IMR-90 (cell line): ENCODE measurements around the gene SCYGR5. TPM values are rescaled to one million over a fixed set of nuclear protein-coding genes. Genes with fewer than 3 reads are reported as not detected.

Experiments
- ATAC-seq: fragments of 200-7000 bp; cut with Tn5 transposase; 2 replicates; pipeline ENCODE4 v1.9.1; 2020; ENCODE audit warnings: low read depth, mild to moderate bottlenecking, moderate library complexity
- BruUV-seq: library from RNA; stranded (reverse); fragments of 400-500 nt; replicated peaks from 2 replicates; lab custom pipeline; 2021; lab: Mats Ljungman, UMichigan
- CTCF ChIA-PET: fragments of 300-600 bp; formaldehyde crosslinking; extraction: SDS; loops from one replicate; lab custom pipeline; 2021; ENCODE audit warnings: antibody characterized with exemption; lab: Yijun Ruan, JAX
- POLR2A ChIA-PET: fragments of 300-600 bp; sonication (Branson Sonifier 250); formaldehyde crosslinking; loops from one replicate; lab custom pipeline; 2022; ENCODE audit warnings: antibody characterized with exemption; ENCODE audit not compliant: unreplicated experiment; lab: Charles Lee
- DNase-seq: peaks from one replicate; pipeline ENCODE4 v3.0.0; 2013
- H2AFZ ChIP-seq: replicated peaks from 2 replicates; pipeline ENCODE3; 2013; ENCODE audit warnings: low read length, mild to moderate bottlenecking; ENCODE audit not compliant: poor library complexity
- H2AK5ac ChIP-seq: 2 replicates; pipeline ENCODE4 v1.6.1; 2013; ENCODE audit warnings: low read depth, low read length, inconsistent platforms
- H2AK9ac ChIP-seq: replicated peaks from 2 replicates; pipeline ENCODE3; 2013; ENCODE audit warnings: mild to moderate bottlenecking, low read depth, low read length, moderate library complexity; ENCODE audit not compliant: poor library complexity
- H2BK120ac ChIP-seq: 2 replicates; pipeline ENCODE4 v1.6.1; 2013; ENCODE audit warnings: low read depth, low read length, inconsistent platforms
- H2BK15ac ChIP-seq: 3 replicates; pipeline ENCODE4 v1.6.1; 2013; ENCODE audit warnings: low read depth, low read length, inconsistent platforms
- H2BK20ac ChIP-seq: 2 replicates; pipeline ENCODE4 v1.6.1; 2013; ENCODE audit warnings: low read depth, mild to moderate bottlenecking, inconsistent platforms, low read length, moderate library complexity
- H2BK5ac ChIP-seq: 2 replicates; pipeline ENCODE4 v1.6.1; 2013; ENCODE audit warnings: mild to moderate bottlenecking, low read depth, low read length, inconsistent platforms; ENCODE audit not compliant: poor library complexity, severe bottlenecking
- H3K14ac ChIP-seq: replicated peaks from 2 replicates; pipeline ENCODE4 v1.6.1; 2013; ENCODE audit warnings: low read depth, low read length, inconsistent platforms
- H3K18ac ChIP-seq: 2 replicates; pipeline ENCODE4 v1.6.1; 2013; ENCODE audit warnings: low read depth, low read length, control low read depth
- H3K23ac ChIP-seq: 2 replicates; pipeline ENCODE4 v1.6.1; 2013; ENCODE audit warnings: low read depth, low read length, inconsistent platforms
- H3K27ac ChIP-seq: 2 replicates; pipeline ENCODE4 v1.5.1; 2013; ENCODE audit warnings: mild to moderate bottlenecking, control low read depth, low read length; ENCODE audit not compliant: insufficient read depth
- H3K27me3 ChIP-seq: 2 replicates; pipeline ENCODE4 v1.6.1; 2013; ENCODE audit warnings: low read length; ENCODE audit not compliant: control insufficient read depth, insufficient read depth
- H3K36me3 ChIP-seq: 2 replicates; pipeline ENCODE4 v1.6.1; 2013; ENCODE audit warnings: low read length, mixed read lengths; ENCODE audit not compliant: control insufficient read depth, insufficient read depth
- H3K4ac ChIP-seq: 2 replicates; pipeline ENCODE4 v1.6.1; 2013; ENCODE audit warnings: low read depth, low read length, inconsistent platforms
- H3K4me1 ChIP-seq: 2 replicates; pipeline ENCODE4 v1.6.1; 2013; ENCODE audit warnings: low read length, mixed read lengths; ENCODE audit not compliant: control insufficient read depth, insufficient read depth
- H3K4me2 ChIP-seq: 2 replicates; pipeline ENCODE4 v1.6.1; 2013; ENCODE audit warnings: low read depth, mild to moderate bottlenecking, control low read depth, low read length, moderate library complexity
- H3K4me3 ChIP-seq: 2 replicates; pipeline ENCODE4 v1.5.1; 2013; ENCODE audit warnings: low read depth, mild to moderate bottlenecking, control low read depth, low read length, moderate library complexity; ENCODE audit not compliant: insufficient read depth
- H3K56ac ChIP-seq: 2 replicates; pipeline ENCODE4 v1.6.1; 2013; ENCODE audit warnings: low read length, inconsistent platforms; ENCODE audit not compliant: insufficient read depth; ENCODE audit errors: extremely low read depth
- H3K79me1 ChIP-seq, 2 experiments: 2 replicates each; pipeline ENCODE4 v1.6.1; 2013; ENCODE audit warnings: low read length in 2 of 2, inconsistent platforms in 1 of 2, low read depth in 1 of 2
- H3K9ac ChIP-seq: 2 replicates; pipeline ENCODE4 v1.6.1; 2013; ENCODE audit warnings: low read depth, low read length, control low read depth
- H3K9me1 ChIP-seq: 2 replicates; pipeline ENCODE4 v1.6.1; 2013; ENCODE audit warnings: low read length, inconsistent platforms; ENCODE audit not compliant: insufficient read depth
- H3K9me3 ChIP-seq: 2 replicates; pipeline ENCODE4 v1.6.1; 2013; ENCODE audit warnings: low read length; ENCODE audit not compliant: control insufficient read depth, insufficient read depth
- H4K20me1 ChIP-seq: 2 replicates; pipeline ENCODE4 v1.6.1; 2013; ENCODE audit warnings: low read length, inconsistent platforms; ENCODE audit not compliant: insufficient read depth
- H4K5ac ChIP-seq: 2 replicates; pipeline ENCODE4 v1.6.1; 2013; ENCODE audit warnings: mild to moderate bottlenecking, low read depth, low read length, control low read depth
- H4K8ac ChIP-seq, 2 experiments: 2 replicates each; pipeline ENCODE4 v1.6.1; 2013; ENCODE audit warnings: low read depth in 2 of 2, low read length in 2 of 2, control low read depth in 1 of 2, inconsistent platforms in 1 of 2
- H4K91ac ChIP-seq: 2 replicates; pipeline ENCODE4 v1.6.1; 2013; ENCODE audit warnings: low read depth, low read length, inconsistent platforms; ENCODE audit not compliant: insufficient read depth
- BHLHE40 ChIP-seq: fragments of 150-350 bp; IDR thresholded peaks from 2 replicates; pipeline ENCODE4 v1.6.1; 2016; ENCODE audit warnings: mild to moderate bottlenecking, low read depth, low read length
- CEBPB ChIP-seq: IDR thresholded peaks from 2 replicates; pipeline ENCODE4 v1.6.1; 2012; ENCODE audit warnings: low read depth, low read length, improper control_type of control experiment
- CHD1 ChIP-seq: IDR thresholded peaks from 2 replicates; pipeline ENCODE4 v1.6.1; 2012; ENCODE audit warnings: low read depth, low read length, improper control_type of control experiment
- FOS ChIP-seq: fragments of 150-350 bp; IDR thresholded peaks from 2 replicates; pipeline ENCODE4 v1.6.1; 2016; ENCODE audit warnings: low read depth, low read length
- MAFK ChIP-seq: IDR thresholded peaks from 2 replicates; pipeline ENCODE4 v1.6.1; 2012; ENCODE audit warnings: low read depth, low read length, improper control_type of control experiment
- MAZ ChIP-seq: IDR thresholded peaks from 2 replicates; pipeline ENCODE4 v1.6.1; 2012; ENCODE audit warnings: low read depth, mild to moderate bottlenecking, low read length, improper control_type of control experiment, moderate library complexity, borderline replicate concordance
- MXI1 ChIP-seq: IDR thresholded peaks from 2 replicates; pipeline ENCODE4 v1.6.1; 2012; ENCODE audit warnings: low read depth, mild to moderate bottlenecking, low read length, moderate library complexity, borderline replicate concordance
- NFE2L2 ChIP-seq: fragments of 150-350 bp; IDR thresholded peaks from 2 replicates; pipeline ENCODE4 v1.6.1; 2016; ENCODE audit warnings: low read depth, mild to moderate bottlenecking, low read length
- POLR2A ChIP-seq: IDR thresholded peaks from 2 replicates; pipeline ENCODE4 v1.6.1; 2012; ENCODE audit warnings: mild to moderate bottlenecking, low read depth, low read length
- RAD21 ChIP-seq: IDR thresholded peaks from 2 replicates; pipeline ENCODE4 v1.6.1; 2012; ENCODE audit warnings: low read length, improper control_type of control experiment
- RCOR1 ChIP-seq: IDR thresholded peaks from 2 replicates; pipeline ENCODE4 v1.6.1; 2012; ENCODE audit warnings: mild to moderate bottlenecking, low read length, improper control_type of control experiment; ENCODE audit not compliant: insufficient replicate concordance
- RFX5 ChIP-seq: IDR thresholded peaks from 2 replicates; pipeline ENCODE4 v1.8.0; 2012; ENCODE audit warnings: low read depth, mild to moderate bottlenecking, low read length, moderate library complexity
- SMC3 ChIP-seq: fragments of 150-350 bp; IDR thresholded peaks from 2 replicates; pipeline ENCODE4 v1.6.1; 2016; ENCODE audit warnings: low read depth, mild to moderate bottlenecking, antibody characterized with exemption, low read length, moderate library complexity
- WGBS, 2 experiments: methylation state at CpG; one replicate each; pipeline versions ENCODE4 v1.1.5 to v1.1.7; 2013; ENCODE audit warnings: missing lambda C conversion rate in 2 of 2; ENCODE audit not compliant: insufficient read length in 1 of 2; ENCODE audit errors: extremely low coverage in 2 of 2; 5-methylcytosine and 5-hydroxymethylcytosine counted together
- dilution Hi-C: fragments of 300-500 bp; cut with HindIII; formaldehyde crosslinking; loops from one replicate; pipeline ENCODE4 v1.14.3; 2018; ENCODE audit warnings: low sequenced_read_pairs; ENCODE audit not compliant: unreplicated experiment
- in situ Hi-C: fragments of 300-500 bp; cut with MboI; formaldehyde crosslinking; loops from 3 replicates; pipeline ENCODE4 v1.14.3; 2019; ENCODE audit warnings: low sequenced_read_pairs, inconsistent platforms, mixed read lengths
- intact Hi-C: fragments of 100-400 bp; cut with micrococcal nuclease; formaldehyde crosslinking; loops from 2 replicates; pipeline ENCODE4 v1.10.0; 2022
- polyA plus RNA-seq, 3 experiments: library from polyadenylated mRNA; depleted of rRNA; stranded (reverse); fragments of >200 nt; gene quantifications; 2 replicates each; pipeline ENCODE4 v1.2.3, GENCODE V29; 2012; ENCODE audit warnings: low replicate concordance in 1 of 3
- total RNA-seq: library from RNA; depleted of rRNA; stranded (reverse); fragments of >200 nt; gene quantifications from 2 replicates; pipeline ENCODE4 v1.2.3, GENCODE V29; 2012
- TF ChIP-seq, protein P1 (sequence below): conservative IDR thresholded peaks from 2 replicates; pipeline ENCODE4 v1.5.1; 2012; ENCODE audit warnings: mild to moderate bottlenecking, low read depth, low read length, improper control_type of control experiment
- TF ChIP-seq, protein P2 (sequence below): fragments of 150-350 bp; IDR thresholded peaks from 2 replicates; pipeline ENCODE4 v1.6.1; 2017; ENCODE audit warnings: mild to moderate bottlenecking, antibody characterized with exemption, low read length, low read depth
- TF ChIP-seq, protein P3 (sequence below): fragments of 150-350 bp; IDR thresholded peaks from 2 replicates; pipeline ENCODE4 v1.6.1; 2016; ENCODE audit warnings: low read depth, mild to moderate bottlenecking, low read length, moderate library complexity, borderline replicate concordance

Gene SCYGR5
- total and polyA plus RNA-seq, 2 of the 4 experiments (the other 2 are of a cell fraction) = not detected

- H3K9me3 ChIP-seq = no peaks in the 10 kb centered on the region
- intact Hi-C loops (no loop called here), dilution Hi-C loops (no loop called here), in situ Hi-C loops (no loop called here)
- H3K27ac ChIP-seq = no peak overlapping the region
- no peaks in the 10 kb centered on the region for H3K79me1 ChIP-seq
- H3K4me2 ChIP-seq = no peak overlapping the region
- no peak overlapping the region for H2BK5ac ChIP-seq
- H3K27me3 ChIP-seq = no peaks in the 10 kb centered on the region
- no peak overlapping the region for H4K8ac ChIP-seq
- no peak overlapping the region for H3K56ac ChIP-seq
- H3K36me3 ChIP-seq = no peaks in the 10 kb centered on the region
- H3K4me3 ChIP-seq = no peak overlapping the region
- TF ChIP-seq, protein P1, sequence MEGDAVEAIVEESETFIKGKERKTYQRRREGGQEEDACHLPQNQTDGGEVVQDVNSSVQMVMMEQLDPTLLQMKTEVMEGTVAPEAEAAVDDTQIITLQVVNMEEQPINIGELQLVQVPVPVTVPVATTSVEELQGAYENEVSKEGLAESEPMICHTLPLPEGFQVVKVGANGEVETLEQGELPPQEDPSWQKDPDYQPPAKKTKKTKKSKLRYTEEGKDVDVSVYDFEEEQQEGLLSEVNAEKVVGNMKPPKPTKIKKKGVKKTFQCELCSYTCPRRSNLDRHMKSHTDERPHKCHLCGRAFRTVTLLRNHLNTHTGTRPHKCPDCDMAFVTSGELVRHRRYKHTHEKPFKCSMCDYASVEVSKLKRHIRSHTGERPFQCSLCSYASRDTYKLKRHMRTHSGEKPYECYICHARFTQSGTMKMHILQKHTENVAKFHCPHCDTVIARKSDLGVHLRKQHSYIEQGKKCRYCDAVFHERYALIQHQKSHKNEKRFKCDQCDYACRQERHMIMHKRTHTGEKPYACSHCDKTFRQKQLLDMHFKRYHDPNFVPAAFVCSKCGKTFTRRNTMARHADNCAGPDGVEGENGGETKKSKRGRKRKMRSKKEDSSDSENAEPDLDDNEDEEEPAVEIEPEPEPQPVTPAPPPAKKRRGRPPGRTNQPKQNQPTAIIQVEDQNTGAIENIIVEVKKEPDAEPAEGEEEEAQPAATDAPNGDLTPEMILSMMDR = no peak
- no peak for TF ChIP-seq RFX5
- TF ChIP-seq CHD1 = no peak
- TF ChIP-seq, protein P2, sequence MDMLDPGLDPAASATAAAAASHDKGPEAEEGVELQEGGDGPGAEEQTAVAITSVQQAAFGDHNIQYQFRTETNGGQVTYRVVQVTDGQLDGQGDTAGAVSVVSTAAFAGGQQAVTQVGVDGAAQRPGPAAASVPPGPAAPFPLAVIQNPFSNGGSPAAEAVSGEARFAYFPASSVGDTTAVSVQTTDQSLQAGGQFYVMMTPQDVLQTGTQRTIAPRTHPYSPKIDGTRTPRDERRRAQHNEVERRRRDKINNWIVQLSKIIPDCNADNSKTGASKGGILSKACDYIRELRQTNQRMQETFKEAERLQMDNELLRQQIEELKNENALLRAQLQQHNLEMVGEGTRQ = no peak
- no peak for TF ChIP-seq RCOR1
- no peak for TF ChIP-seq MXI1
- no peak for TF ChIP-seq RAD21
- TF ChIP-seq NFE2L2 = no peak
- TF ChIP-seq SMC3 = no peak
- no peak for TF ChIP-seq CEBPB
- no peak for TF ChIP-seq POLR2A
- no peak for TF ChIP-seq BHLHE40
- TF ChIP-seq, protein P3, sequence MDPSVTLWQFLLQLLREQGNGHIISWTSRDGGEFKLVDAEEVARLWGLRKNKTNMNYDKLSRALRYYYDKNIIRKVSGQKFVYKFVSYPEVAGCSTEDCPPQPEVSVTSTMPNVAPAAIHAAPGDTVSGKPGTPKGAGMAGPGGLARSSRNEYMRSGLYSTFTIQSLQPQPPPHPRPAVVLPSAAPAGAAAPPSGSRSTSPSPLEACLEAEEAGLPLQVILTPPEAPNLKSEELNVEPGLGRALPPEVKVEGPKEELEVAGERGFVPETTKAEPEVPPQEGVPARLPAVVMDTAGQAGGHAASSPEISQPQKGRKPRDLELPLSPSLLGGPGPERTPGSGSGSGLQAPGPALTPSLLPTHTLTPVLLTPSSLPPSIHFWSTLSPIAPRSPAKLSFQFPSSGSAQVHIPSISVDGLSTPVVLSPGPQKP = no peak
- no peak for TF ChIP-seq FOS
- no peak for TF ChIP-seq MAZ
- no peak for TF ChIP-seq MAFK
- H2BK120ac ChIP-seq = no peak overlapping the region
- H3K14ac ChIP-seq = no peak overlapping the region
- H2AFZ ChIP-seq = no peak overlapping the region
- ChIA-PET CTCF (no interaction called here), POLR2A (interaction anchor here (0.6 kb wide), 1 partner anchor 227 kb away, joined by 3 read pairs; no protein-coding TSS in a partner anchor)
- no peak overlapping the region for H2AK5ac ChIP-seq
- H2BK15ac ChIP-seq = no peak overlapping the region
- BruUV-seq = no TSS peak
- no peaks in the 10 kb centered on the region for H3K4me1 ChIP-seq
- DNase-seq (no peak), ATAC-seq (no peak)
- H3K4ac ChIP-seq = no peak overlapping the region
- no peak overlapping the region for H3K18ac ChIP-seq
- no peak overlapping the region for H4K91ac ChIP-seq
- no peak overlapping the region for H4K5ac ChIP-seq
- H3K9me1 ChIP-seq = no peaks in the 10 kb centered on the region
- no peak overlapping the region for H2BK20ac ChIP-seq
- no peak overlapping the region for H2AK9ac ChIP-seq
- no CpG with 5 or more reads among the region's 3 CpGs for WGBS, 2 experiments
- no peak overlapping the region for H3K23ac ChIP-seq
- H3K9ac ChIP-seq = no peak overlapping the region
- no peaks in the 10 kb centered on the region for H4K20me1 ChIP-seq
Observed at GRCh38 chr2:227701556-227701955, 35.0 kb downstream of the SCYGR5 start.
